ENCODE measurements around the gene EPC2. TPM values are rescaled to one million over a fixed set of nuclear protein-coding genes. Genes with fewer than 3 reads are reported as not detected.

The EPC2 gene, protein sequence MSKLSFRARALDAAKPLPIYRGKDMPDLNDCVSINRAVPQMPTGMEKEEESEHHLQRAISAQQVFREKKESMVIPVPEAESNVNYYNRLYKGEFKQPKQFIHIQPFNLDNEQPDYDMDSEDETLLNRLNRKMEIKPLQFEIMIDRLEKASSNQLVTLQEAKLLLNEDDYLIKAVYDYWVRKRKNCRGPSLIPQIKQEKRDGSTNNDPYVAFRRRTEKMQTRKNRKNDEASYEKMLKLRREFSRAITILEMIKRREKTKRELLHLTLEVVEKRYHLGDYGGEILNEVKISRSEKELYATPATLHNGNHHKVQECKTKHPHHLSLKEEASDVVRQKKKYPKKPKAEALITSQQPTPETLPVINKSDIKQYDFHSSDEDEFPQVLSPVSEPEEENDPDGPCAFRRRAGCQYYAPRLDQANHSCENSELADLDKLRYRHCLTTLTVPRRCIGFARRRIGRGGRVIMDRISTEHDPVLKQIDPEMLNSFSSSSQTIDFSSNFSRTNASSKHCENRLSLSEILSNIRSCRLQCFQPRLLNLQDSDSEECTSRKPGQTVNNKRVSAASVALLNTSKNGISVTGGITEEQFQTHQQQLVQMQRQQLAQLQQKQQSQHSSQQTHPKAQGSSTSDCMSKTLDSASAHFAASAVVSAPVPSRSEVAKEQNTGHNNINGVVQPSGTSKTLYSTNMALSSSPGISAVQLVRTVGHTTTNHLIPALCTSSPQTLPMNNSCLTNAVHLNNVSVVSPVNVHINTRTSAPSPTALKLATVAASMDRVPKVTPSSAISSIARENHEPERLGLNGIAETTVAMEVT
- total RNA-seq (2014; rRNA removed; shearing (Covaris generic)) = 16.0 and 19.5 TPM in 2 replicates

- Histone ChIP-seq H3K36me3 (peaks cover 3% of the 10 kb centered on the region; the same call in 1 of the 2 replicates), H3K9me3 (replicated peaks) (no peaks in the 10 kb centered on the region), H3K27me3 (replicated peaks) (peaks cover 7% of the 10 kb centered on the region), H3K27ac (peak within 1 kb of the TSS; percentile 93), H3K4me3 (peak within 1 kb of the TSS; percentile 91), H3K4me1 (replicated peaks) (peaks cover 14% of the 10 kb centered on the region)
- DNase-seq (ENCODE audit: low read depth in 1 of 2, low spot score in 2 of 2) = peak; percentile 81 to 84
Measured at GRCh38 chr2:148643998-148644882, at the start of gene EPC2. EPC2 (plus strand) TSS chr2:148644751; CDS start chr2:148645018, 267 bp downstream.

- no peak overlapping the region for H3K4me3 ChIP-seq
- no peak for DNase-seq (ENCODE audit: low read depth in 1 of 2, low spot score in 2 of 2)
- no peaks in the 10 kb centered on the region for H3K27me3 ChIP-seq (replicated peaks)
- no peak overlapping the region for H3K27ac ChIP-seq
- H3K4me1 ChIP-seq (replicated peaks) = no peaks in the 10 kb centered on the region
- H3K36me3 ChIP-seq = no peaks in the 10 kb centered on the region
- no peaks in the 10 kb centered on the region for H3K9me3 ChIP-seq (replicated peaks)
Measured at GRCh38 chr2:148596018-148596417, 48.5 kb upstream of the EPC2 start.

DNA sequence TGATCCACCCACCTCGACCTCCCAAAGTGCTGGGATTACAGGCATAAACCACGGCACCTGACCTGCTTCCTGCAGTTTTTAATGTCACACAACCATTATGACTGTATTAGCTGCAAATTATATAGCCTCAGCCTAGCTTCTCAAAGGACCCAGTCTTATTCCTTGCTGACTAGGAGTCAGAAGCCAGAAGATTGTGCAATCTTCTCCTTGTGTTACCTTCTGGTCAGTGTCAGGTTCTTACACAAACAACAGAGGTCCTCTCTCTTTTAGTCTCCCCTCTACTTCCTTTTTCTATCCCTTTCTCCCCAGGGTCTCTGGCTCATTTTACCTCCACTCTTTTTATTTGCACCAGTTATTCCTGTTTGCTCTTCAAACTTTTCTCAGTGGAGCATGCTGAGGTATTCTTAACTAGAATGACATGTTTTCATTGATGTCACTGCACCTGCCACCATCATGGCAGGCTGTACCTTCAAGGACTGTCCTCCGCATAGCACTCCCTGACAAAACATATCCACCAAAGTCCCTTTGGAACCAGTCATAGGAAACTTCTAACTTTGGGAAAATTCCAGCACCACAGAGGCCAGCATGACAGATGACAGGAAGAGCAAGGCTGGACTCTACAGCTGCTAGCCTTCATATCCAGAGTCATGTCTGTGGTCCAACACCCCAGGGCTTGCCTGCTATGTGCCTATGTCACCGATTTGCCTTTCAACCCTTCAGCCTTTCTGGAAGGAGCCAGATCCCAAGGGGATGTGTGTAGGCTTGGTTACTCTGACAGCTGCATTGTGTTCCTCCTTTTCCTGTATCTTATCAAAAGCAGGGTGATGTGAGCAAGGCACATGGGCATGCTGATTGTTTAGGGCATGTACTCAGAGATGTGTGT, 45.2 kb upstream of the EPC2 start:
- no peaks in the 10 kb centered on the region for H3K27me3 ChIP-seq (replicated peaks)
- no peaks in the 10 kb centered on the region for H3K4me1 ChIP-seq (replicated peaks)
- DNase-seq (ENCODE audit: low read depth in 1 of 2, low spot score in 2 of 2) = no peak
- no peaks in the 10 kb centered on the region for H3K36me3 ChIP-seq
- H3K9me3 ChIP-seq (replicated peaks) = no peaks in the 10 kb centered on the region
- no peak overlapping the region for H3K27ac ChIP-seq
- H3K4me3 ChIP-seq = no peak overlapping the region

- no peak for DNase-seq (ENCODE audit: low read depth in 1 of 2, low spot score in 2 of 2)
- H3K27ac ChIP-seq = no peak overlapping the region
- no peaks in the 10 kb centered on the region for H3K36me3 ChIP-seq
- no peaks in the 10 kb centered on the region for H3K9me3 ChIP-seq (replicated peaks)
- no peaks in the 10 kb centered on the region for H3K4me1 ChIP-seq (replicated peaks)
- H3K4me3 ChIP-seq = no peak overlapping the region
- no peaks in the 10 kb centered on the region; the same call in 1 of the 2 replicates for H3K27me3 ChIP-seq (replicated peaks)
Measured at GRCh38 chr2:148602885-148603561, 41.5 kb upstream of the EPC2 start.

DNA sequence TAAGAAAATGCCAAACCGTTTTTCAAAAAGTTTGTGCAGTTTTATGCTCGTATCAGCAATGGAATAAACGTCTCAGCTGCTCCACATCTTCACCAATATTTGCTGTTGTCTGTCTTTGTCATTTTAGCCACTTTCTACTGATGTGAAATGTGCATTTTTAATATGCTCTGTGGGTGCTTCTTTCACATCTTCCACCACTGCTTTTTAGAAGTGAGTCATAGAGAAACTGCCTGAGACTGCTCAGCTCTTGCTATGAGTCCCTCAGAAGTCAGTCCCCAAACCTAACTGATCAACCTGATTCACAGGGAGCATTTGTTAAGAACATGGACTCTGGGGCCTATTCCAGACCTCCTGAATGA, 41.0 kb upstream of the EPC2 start:
- Histone ChIP-seq H3K9me3 (replicated peaks) (no peaks in the 10 kb centered on the region), H3K27ac (no peak overlapping the region), H3K4me3 (no peak overlapping the region), H3K27me3 (replicated peaks) (no peaks in the 10 kb centered on the region; the same call in 1 of the 2 replicates), H3K4me1 (replicated peaks) (no peaks in the 10 kb centered on the region), H3K36me3 (no peaks in the 10 kb centered on the region)
- no peak for DNase-seq (ENCODE audit: low read depth in 1 of 2, low spot score in 2 of 2)

- Histone ChIP-seq H3K9me3 (replicated peaks) (no peaks in the 10 kb centered on the region), H3K4me1 (replicated peaks) (no peaks in the 10 kb centered on the region), H3K4me3 (no peak overlapping the region), H3K36me3 (no peaks in the 10 kb centered on the region), H3K27ac (no peak overlapping the region), H3K27me3 (replicated peaks) (no peaks in the 10 kb centered on the region; the same call in 1 of the 2 replicates)
- no peak for DNase-seq (ENCODE audit: low read depth in 1 of 2, low spot score in 2 of 2)
Measured at GRCh38 chr2:148604927-148605326, 39.6 kb upstream of the EPC2 start.

- no peaks in the 10 kb centered on the region for H3K9me3 ChIP-seq (replicated peaks)
- H3K4me3 ChIP-seq = no peak overlapping the region
- H3K36me3 ChIP-seq = no peaks in the 10 kb centered on the region
- no peak overlapping the region for H3K27ac ChIP-seq
- no peaks in the 10 kb centered on the region for H3K4me1 ChIP-seq (replicated peaks)
- no peak for DNase-seq (ENCODE audit: low read depth in 1 of 2, low spot score in 2 of 2)
- no peaks in the 10 kb centered on the region; the same call in 1 of the 2 replicates for H3K27me3 ChIP-seq (replicated peaks)
Measured at GRCh38 chr2:148607566-148607965, 37.0 kb upstream of the EPC2 start.

DNA sequence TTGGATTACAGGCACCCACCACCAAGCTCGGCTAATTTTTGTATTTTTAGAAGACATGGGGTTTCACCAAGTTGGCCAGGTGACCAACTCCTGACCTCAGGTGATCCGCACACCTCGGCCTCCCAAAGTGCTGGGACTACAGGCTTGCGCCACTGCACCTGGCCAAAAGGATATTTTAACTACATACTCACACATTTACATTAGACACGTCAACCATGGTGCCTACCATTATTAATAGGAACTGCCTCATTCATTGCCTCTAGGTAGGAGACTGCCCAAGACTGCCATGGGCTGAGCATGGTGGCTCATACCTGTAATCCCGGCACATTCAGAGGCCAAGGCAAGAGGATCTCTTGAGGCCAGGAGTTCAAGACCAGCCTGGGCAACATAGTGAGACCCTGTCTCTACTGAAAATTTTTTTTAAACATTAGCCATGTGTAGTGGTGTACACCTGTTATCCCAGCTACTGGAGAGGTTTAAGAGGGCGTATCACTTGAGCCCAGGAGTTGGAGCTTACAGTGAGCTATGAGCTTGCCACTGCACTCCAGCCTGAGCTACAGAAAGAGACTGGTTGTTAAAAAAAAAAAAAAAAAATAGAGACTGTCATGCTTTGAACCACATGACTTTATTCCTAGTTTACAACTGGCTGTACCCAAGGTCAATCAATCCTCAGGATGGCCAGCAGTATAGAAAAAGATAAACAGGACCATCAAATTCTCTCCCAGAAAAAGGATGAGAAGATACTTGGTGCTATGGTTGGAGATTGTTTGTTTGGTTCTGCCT, 31.1 kb upstream of the EPC2 start:
- Histone ChIP-seq H3K4me3 (no peak overlapping the region), H3K4me1 (replicated peaks) (peaks cover 10% of the 10 kb centered on the region), H3K9me3 (replicated peaks) (no peaks in the 10 kb centered on the region), H3K27me3 (replicated peaks) (no peaks in the 10 kb centered on the region), H3K36me3 (no peaks in the 10 kb centered on the region), H3K27ac (no peak overlapping the region)
- DNase-seq (ENCODE audit: low read depth in 1 of 2, low spot score in 2 of 2) = no peak

DNA sequence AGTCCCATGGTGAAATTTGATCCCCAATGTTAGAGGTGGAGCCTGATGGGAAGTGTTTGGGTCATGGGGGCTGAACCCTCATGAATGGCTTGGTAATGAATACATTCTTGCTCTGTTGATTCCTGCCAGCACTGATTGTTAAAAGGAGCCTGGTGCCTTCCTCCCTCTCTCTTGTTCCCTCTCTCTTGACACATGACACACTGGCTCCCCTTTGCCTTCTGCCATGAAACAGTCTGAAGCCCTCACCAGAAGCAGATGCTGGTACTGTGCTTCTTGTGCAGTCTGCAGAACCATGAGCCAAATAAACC, 30.6 kb upstream of the EPC2 start:
- H3K4me3 ChIP-seq = no peak overlapping the region
- no peaks in the 10 kb centered on the region for H3K27me3 ChIP-seq (replicated peaks)
- no peak overlapping the region for H3K27ac ChIP-seq
- H3K36me3 ChIP-seq = no peaks in the 10 kb centered on the region
- no peaks in the 10 kb centered on the region for H3K9me3 ChIP-seq (replicated peaks)
- no peak for DNase-seq (ENCODE audit: low read depth in 1 of 2, low spot score in 2 of 2)
- H3K4me1 ChIP-seq (replicated peaks) = peaks cover 10% of the 10 kb centered on the region

DNA sequence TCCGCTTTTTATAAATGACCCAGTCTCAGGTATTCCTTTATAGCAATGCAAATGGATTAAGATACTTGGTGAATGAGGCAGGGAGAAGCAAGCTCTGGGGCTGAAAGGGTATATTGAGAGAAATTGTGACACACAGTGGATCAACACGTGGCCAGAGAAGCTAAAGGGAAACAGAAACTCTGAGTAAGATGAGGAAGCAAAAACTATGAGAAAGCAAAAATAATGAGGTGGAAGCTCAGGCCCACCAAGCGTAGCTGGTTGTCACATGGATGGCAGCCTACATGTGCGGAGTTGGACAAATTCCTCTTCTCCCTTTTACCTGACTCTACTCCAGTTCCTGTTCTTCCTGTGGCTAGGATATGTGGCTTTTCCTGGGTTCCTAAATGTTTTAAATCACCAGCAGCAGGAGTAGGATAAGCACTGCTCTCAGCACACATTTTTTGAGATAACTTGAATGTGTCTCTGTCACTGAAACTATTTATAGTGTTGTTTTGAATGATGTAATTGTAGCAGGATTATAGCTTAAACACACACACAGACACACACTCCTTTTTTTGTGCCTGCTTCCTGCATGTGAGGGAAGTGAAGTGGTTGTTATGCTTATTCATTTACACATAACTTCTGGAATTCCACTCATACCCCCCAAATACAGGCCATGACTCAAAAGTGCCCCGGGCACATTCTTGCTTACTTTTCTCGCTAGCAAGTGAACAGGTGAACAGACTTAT, 30.1 kb upstream of the EPC2 start:
- Histone ChIP-seq H3K27me3 (replicated peaks) (no peaks in the 10 kb centered on the region), H3K36me3 (no peaks in the 10 kb centered on the region), H3K4me1 (replicated peaks) (peaks cover 10% of the 10 kb centered on the region), H3K9me3 (replicated peaks) (no peaks in the 10 kb centered on the region), H3K27ac (no peak overlapping the region), H3K4me3 (no peak overlapping the region)
- DNase-seq (ENCODE audit: low read depth in 1 of 2, low spot score in 2 of 2) = peak; percentile 56 to 57

GRCh38 chr2:148615381-148615841, 29.1 kb upstream of the EPC2 start:
- H3K4me1 ChIP-seq (replicated peaks) = peaks cover 10% of the 10 kb centered on the region
- no peaks in the 10 kb centered on the region for H3K9me3 ChIP-seq (replicated peaks)
- no peaks in the 10 kb centered on the region for H3K27me3 ChIP-seq (replicated peaks)
- H3K27ac ChIP-seq = no peak overlapping the region
- no peaks in the 10 kb centered on the region for H3K36me3 ChIP-seq
- H3K4me3 ChIP-seq = no peak overlapping the region
- DNase-seq (ENCODE audit: low read depth in 1 of 2, low spot score in 2 of 2) = no peak
